Right renal pelvis (tissue), 4 donors: ENCODE results near the gene ABHD3. TPM values are rescaled to one million over a fixed set of nuclear protein-coding genes. Genes with fewer than 3 reads are reported as not detected.
"Not testable (repeated sequence)": the region's sequence is repeated elsewhere in the genome, so short reads cannot be mapped to it uniquely, and the experiment has no call there.

Experiments
- DNase-seq, 4 donors: peaks; one replicate each; pipeline ENCODE4 v3.0.0-alpha.2; 2013; ENCODE audit warnings: low read depth in 4 of 4, low spot score in 3 of 4, missing footprints in 1 of 4
- polyA plus RNA-seq, 4 donors: library from polyadenylated mRNA; unstranded; fragments of 120-200 nt; gene quantifications; one replicate each; pipeline ENCODE4 v1.2.1, GENCODE V29; 2013; ENCODE audit not compliant: insufficient read length in 4 of 4

The ABHD3 gene, protein sequence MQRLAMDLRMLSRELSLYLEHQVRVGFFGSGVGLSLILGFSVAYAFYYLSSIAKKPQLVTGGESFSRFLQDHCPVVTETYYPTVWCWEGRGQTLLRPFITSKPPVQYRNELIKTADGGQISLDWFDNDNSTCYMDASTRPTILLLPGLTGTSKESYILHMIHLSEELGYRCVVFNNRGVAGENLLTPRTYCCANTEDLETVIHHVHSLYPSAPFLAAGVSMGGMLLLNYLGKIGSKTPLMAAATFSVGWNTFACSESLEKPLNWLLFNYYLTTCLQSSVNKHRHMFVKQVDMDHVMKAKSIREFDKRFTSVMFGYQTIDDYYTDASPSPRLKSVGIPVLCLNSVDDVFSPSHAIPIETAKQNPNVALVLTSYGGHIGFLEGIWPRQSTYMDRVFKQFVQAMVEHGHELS
- 10 to 100 TPM; 21.9 to 25.3 (median 23.2) TPM for polyA plus RNA-seq

GRCh38 chr18:21704603-21705364 lies at the start of gene ABHD3:
Gene ABHD3, minus strand, starts transcription at chr18:21704774. Its CDS starts 109 bp downstream, at chr18:21704665.
- DNase-seq = peak; percentile 76 to 84 (median 78)

- DNase-seq = no peak
These were observed 43.5 kb upstream of the ABHD3 start for GRCh38 chr18:21747764-21748693.

DNA sequence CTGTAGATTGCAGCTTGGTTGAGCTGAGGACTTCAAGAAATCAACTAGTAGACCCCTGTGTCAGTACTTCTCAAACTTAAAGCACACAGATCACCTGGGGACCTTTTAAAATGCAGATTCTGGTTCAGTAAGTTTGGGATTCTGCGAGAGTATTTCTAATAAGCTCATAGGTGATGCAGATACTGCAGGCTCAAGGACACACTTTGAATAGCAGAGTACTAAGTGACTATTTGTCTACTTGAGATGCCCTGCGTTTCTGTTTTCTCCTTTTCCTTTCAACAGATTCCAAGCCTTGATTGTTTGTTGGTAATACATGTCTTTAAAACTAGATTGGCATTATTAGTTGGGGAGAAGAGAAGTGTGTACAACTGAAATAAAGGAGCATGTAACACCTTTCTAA lies 42.7 kb upstream of the ABHD3 start:
- no peak for DNase-seq

DNA sequence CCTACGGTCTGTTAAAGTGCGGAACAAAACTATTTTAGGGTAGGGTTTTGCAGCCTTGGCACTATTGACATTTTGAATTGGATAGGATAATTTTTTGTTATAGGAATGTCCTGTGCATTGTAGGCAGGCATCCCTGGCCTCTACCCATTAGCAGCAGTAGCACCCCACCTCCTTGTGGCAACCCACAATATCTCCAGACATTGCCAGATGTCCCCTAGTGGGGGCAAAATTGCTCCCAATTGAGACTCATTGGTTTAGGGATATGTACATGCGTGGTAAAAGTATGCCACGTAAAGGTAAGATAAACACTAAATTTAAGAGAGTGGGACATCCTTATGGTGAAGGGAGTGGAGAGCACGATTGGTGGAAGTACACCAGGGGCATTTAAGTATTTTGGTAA lies 40.7 kb upstream of the ABHD3 start:
- DNase-seq = no peak

DNA sequence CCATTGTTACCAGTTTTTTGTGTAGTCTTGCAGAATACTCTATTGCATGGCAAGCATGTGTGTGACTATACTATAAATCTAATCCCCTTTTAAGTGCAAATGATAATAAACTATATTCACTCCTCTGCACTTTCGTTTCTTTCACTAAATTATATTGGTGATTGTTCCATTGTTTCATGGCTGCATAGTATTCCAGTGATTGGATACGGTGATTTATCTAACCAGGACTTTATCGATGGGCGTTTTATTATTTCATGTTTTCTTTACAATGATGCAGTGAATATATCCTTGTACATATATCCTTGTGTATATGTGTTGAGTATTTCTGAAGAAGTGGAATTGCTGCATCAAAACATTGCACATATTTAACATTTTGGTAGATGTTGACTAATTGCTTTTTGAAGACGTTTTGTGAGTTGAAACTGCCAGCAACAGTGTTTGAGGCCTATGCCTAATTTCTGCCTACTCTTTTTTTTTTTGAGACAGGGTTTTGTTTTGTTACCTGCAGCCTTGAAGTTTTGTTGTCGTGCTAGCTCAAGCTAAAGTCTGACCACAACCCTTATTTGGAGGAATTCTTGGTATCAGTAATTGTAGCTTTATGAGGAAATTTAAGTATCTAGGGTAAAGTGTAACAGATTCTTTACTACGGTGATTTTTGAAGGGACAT lies 38.7 kb upstream of the ABHD3 start:
- DNase-seq = no peak

GRCh38 chr18:21742315-21742687 lies 37.7 kb upstream of the ABHD3 start:
- peak in 1 of 4 donors; percentile 5 for DNase-seq

- DNase-seq = peak in 3 of 4 donors; percentile 16 to 25 (median 20)
These were observed 37.2 kb upstream of the ABHD3 start for GRCh38 chr18:21741562-21742314.

GRCh38 chr18:21741312-21741561 lies 36.7 kb upstream of the ABHD3 start:
- DNase-seq = peak in 1 of 4 donors; percentile 4

DNA sequence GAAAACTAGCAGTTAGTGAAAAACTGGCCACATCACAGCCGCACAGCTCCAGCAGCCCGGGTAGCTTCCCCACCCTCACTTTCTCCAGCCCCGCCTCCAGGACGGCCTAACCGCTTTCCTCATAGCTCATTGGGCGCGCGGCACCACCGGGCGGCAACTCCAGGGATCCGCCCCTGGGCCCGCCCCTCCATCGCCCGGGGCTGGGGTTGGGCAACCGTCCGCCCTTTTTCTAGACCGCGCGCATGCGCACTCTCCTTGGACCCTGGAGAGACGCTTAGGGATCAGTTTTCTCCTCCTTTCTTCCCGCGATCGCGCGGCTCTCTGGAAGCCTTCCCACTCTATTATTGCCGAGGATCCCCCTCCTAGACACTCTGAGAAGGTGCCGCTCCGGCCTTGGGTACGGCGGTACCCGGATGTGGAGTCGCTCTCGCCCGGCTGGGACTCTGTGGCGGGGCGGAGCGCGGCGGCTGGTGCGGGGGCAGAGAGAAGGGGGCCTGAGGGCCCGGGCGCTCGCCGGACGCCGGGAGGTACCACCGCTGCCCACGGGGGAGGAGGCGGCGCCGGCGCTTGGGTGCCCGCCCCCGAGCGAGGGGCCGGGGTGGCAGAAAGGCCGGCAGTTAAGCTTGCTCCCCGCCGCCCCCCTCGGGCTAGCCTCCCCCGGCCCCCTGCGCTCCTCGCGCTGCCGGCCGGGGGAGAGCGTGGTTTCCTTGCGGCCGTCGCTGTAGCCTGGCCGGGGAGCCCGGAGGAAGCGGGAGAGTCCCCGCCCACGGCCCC lies 36.2 kb upstream of the ABHD3 start, which contains the start of gene MIB1:
Gene MIB1 (plus strand): TSS at position 255 of the 774 bp plus-strand sequence. CDS start 792 bp downstream, outside the sequence.
- peak; percentile 99 for DNase-seq

- DNase-seq = no peak
These were observed 35.3 kb upstream of the ABHD3 start for GRCh38 chr18:21739604-21740537.

GRCh38 chr18:21736926-21737325 lies 32.4 kb upstream of the ABHD3 start:
- DNase-seq = not testable (repeated sequence)

DNA sequence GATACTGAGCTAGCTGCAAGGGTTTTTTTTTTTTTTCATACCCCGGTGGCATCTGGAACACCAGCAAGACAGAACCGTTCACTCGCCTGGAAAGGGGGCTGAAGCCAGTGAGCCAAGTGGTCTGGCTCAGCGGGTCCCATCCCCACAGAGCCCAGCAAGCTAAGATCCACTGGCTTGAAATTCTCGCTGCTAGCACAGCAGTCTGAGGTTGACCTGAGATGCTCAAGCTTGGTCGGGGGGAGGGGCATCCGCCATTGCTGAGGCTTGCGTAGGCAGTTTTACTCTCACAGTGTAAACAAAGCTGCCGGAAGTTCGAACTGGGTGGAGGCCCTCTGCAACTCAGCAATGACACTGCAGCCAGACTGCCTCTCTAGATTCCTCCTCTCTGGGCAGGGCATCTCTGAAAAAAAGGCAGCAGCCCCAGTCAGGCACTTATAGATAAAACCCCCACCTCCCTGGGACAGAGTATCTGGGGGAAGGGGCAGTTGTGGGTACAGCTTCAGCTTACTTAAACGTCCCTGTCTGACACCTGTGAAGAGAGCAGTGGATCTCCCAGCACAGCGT lies 31.0 kb upstream of the ABHD3 start:
- no peak for DNase-seq

DNA sequence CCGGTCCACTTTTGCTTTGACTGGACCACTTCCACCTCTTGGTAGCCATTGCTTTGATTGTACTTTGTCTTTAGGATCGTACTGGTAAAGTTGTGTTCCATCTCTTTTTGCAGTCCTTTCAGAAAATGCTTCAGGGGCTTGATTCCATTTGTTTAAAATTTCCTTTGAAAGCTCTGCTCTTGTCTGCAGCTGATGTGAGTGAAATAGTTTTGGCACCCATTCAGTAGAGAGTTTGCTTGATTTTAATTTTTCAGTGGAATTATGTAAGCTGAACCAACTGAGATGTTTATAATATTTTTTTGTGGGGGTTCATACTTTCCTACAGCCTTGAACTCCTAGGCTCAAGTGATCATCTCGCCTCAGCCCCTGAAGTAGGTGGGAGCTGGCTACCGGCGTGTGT lies 28.4 kb upstream of the ABHD3 start:
- no peak for DNase-seq

DNA sequence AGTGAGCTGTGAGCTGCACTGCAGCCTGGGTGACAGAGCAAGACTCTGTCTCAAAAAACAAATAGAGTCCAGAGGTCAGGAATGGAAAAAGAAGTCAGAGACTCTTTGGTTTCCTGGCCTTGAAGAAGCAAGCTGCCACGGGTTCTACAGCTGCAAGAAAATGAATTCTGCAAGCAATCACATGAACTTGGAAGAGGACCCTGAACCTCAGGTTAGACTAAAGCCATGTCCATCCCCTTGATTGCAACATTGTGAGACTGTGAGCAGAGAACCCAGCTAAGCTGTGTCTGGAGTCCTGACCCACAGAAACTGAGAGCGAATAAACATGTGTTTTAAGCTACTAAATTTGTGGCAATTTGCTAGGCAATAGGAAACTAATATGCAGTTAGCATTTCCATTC lies 23.1 kb upstream of the ABHD3 start:
- DNase-seq = no peak

- no peak for DNase-seq
These were observed 20.6 kb upstream of the ABHD3 start for GRCh38 chr18:21725201-21725600.

DNA sequence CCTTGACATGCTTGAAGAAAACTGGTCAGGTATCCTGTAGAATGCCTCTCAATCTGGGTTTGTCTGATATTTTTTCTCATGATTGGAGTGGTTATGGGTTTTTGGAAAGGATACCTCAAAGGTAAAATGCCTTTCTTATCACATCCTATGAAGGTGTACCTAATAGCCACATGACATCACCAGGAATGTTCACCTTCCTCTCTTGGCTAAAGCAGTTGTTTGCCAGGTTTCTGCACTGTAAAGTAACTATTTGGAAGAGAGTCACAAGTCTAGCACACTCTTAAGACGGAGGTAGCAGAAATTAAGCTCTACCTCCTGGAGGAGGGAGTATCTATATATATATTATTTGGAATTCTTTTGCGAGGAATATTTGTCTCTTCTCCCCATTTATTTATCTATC lies 18.1 kb upstream of the ABHD3 start:
- DNase-seq = no peak

DNA sequence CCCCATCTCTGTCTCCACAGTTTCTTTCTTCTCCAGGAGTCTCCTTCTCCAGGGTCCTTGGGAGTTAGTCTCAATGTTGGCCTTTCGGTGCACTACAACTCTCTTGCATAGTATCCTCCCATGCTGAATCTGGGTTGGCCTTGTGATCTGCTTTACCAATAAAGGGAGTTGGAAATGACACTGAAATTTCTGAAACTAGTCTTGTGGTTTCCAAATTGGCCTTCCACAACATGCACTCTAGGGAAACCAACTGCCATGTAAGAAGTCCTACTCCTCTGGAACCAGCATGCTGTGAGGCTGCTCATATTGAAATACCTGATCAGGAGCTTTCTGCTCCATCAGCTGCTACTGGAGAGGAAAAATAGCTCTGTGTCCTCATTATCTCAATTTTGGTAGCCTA lies 9.9 kb upstream of the ABHD3 start:
- DNase-seq = no peak
